HG02885 (cell line): ENCODE data around the gene SEBOX.
A peak's percentile ranks its signal among the peaks of the same experiment; 100 is the strongest.

ENCODE experiments used
- ATAC-seq: cut with Tn5 transposase; IDR thresholded peaks from one replicate; pipeline ENCODE4 v1.9.1; 2021; ENCODE audit warnings: mild to moderate bottlenecking; ENCODE audit not compliant: unreplicated experiment, poor library complexity

Gene SEBOX

DNA sequence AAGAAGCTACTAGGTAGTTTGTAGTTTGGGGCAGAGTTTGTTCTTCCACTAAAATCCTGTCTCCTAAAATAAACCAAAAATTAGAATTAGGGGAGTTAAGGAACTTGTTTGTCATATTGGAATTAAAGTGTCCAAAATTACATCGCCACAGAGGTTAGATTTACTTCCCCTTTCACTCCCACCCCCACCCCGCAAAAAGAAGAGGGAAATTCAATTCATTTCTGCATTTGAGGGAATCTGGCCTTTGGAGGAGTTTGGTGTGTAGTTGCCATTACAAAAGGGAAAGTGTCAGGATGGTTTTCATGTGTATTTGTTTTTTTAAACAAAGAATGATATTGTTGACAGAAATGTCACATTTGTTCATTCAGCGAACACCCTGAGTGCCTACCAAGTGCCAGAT lies 40.2 kb downstream of the SEBOX start:
- ATAC-seq, result no peak

GRCh38 chr17:28324267-28324745 lies 40.7 kb downstream of the SEBOX start:
- ATAC-seq, result no peak

GRCh38 chr17:28320215-28321061 lies 44.6 kb downstream of the SEBOX start:
- ATAC-seq, result no peak

- ATAC-seq, result no peak
Measured at GRCh38 chr17:28319598-28319935, 45.4 kb downstream of the SEBOX start.

DNA sequence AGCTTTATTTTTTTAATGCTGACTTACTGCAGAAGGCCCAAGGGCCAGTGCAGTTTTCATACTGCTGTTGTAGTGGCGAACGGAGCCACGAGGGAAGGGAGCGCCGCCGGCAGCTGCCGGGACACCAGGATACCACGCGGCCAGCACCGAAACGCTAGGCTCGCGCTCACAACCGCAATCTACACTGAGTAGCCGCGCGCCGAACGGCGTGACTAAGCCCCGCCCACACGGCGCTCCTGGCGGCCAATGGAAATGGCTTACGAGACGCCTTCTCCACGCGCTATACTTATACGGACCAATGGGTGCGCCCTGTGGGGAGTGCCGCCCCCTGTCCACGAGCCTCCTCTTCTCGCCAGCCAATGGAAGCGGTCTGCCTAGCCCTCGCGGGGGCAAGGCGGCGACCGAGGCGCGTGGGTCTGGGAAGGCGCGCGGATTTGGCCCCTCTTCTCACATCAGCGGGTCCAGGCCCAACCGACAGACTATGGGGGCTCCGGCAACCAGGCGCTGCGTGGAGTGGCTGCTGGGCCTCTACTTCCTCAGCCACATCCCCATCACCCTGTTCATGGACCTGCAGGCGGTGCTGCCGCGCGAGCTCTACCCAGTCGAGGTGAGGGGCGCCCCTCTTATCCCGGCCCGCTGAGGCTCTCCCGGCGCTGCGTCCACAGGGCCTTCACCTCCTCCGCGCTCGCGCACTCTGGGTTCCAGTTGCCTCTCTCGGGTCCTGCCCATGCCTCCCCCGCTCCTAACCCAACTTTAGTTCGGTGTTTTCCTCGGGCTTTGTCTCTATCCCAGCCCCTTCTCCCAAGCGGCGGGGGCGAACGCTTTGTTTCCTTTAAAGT lies 46.0 kb downstream of the SEBOX start, which contains the start of gene TMEM97:
TMEM97 (plus strand) TSS at position 442 of the 839 bp plus-strand sequence; CDS start at position 482, 40 bp downstream.
- ATAC-seq, result peak; percentile 94

DNA sequence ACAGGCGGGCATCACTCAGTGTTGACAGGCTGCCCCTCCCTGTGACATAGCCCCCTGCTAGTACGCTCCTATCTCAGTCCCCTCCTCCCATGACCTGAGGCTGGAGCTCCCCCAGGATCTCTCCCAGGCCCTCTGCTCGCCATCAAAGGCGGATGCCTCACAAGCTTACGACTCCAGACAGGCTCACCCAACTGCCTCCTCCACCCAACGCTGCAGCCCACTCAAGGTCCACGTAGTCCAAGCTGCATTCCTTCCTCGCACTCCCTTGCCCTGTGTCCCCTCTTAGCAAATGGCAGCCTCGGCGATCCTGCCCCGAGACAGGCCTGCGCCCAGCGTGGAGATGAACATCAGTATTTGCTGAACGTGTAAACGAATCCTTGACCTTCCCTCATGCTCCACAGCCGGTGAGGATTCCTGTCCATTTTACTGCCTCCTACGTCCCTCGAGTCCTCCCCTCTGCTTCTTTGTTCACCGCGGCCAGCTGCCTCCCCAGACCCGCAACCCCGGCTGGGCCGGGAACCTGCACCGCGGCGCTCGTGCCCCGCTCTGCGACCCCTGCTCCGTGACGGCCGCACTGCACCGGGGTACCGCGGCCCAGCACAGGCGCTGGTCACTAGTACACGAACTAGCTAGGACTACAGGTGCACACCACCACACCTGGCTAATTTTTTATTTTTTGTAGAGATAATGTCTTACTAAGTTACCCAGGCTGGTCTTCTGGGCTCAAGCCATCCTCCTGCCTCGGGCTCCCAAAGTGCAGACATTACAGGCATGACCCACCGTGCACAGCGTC lies 46.8 kb downstream of the SEBOX start:
- peak; percentile 15 for ATAC-seq

DNA sequence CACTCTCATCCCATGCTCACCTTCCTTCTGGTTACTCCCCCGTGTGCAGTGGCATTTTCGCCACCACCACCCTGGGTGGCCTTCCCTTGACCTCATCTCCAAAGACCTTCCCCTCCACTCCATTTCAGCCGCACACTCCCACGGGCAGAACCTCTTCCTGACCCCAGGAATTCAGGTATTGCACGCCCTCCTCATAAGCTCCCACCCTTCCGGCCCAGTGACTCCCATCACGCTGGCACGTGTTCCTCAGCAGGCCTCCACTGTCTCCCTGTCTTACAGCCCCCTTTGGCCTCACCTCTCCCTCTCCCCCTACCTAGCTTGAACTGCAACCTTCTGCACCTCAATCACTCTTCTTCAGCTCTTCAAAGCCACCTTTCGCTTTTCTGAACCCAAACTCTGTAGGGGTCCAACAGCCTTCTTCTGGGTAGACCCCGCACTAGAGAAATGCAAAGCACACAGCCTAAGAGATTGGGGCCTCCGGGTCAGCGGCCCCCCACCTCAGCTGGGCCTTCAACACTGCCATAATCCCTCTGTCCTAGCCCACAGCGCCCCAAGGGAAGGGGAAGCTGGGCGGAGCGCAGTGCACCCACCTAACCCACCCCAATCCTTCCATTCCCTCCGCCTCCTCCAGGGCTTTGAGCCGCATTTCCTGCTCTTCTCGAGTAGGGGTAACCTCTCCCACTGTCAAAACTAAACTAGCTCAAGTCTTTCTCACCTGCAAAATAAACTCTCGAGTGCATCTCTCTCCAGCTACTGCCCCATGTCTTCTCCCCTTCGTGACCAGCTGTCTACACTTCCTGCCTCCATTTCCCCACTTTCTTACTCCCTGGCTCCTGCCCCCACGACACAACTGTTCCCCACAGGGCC lies 47.7 kb downstream of the SEBOX start:
- ATAC-seq, result no peak

GRCh38 chr17:28315846-28316705 lies 48.9 kb downstream of the SEBOX start:
- ATAC-seq, result no peak

GRCh38 chr17:28313841-28314240 lies 51.2 kb downstream of the SEBOX start:
- ATAC-seq, result no peak
